AG08396 (cell line): ENCODE results near the gene GATA6.

ENCODE experiments used
- DNase-seq: peaks from one replicate; pipeline ENCODE4 v3.0.0; 2012; ENCODE audit warnings: low spot score, mixed read lengths

Gene GATA6

DNA sequence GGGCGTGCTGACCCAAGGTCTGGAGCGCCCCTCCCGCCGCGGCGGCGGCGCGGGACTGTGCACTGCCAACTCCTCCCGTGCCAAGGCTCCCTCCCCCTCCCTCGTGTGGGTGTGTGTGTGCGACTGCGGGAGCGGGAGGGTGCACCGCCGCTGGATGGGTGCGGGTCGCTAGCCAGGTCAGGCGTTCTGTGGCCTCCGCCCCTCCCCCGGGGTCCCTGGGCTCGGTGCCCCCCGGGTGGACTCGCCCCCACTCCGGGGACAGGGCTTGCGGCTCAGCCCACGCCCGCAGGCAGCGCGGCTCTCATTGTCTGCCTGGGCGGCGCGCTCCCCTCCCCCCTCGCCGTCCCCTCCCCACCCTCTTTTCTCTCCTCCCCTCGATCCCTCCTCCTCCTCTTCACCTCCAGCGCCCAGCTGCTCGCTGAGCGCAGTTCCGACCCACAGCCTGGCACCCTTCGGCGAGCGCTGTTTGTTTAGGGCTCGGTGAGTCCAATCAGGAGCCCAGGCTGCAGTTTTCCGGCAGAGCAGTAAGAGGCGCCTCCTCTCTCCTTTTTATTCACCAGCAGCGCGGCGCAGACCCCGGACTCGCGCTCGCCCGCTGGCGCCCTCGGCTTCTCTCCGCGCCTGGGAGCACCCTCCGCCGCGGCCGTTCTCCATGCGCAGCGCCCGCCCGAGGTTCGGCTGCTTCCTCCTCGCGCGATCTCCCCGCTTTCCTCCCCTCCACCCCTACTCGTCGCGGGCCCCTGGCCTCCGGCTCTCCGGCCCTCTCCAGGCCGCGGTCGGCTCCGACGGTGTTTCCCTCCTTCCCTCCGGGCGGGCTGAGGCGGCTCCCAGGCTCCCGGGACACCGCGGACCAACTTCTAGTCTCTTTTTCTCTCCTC, at the start of gene GATA6:
GATA6 (plus strand) TSS at position 579 of the 878 bp plus-strand sequence. CDS start 1,556 bp downstream, outside the sequence.
- peak; percentile 93 for DNase-seq

DNA sequence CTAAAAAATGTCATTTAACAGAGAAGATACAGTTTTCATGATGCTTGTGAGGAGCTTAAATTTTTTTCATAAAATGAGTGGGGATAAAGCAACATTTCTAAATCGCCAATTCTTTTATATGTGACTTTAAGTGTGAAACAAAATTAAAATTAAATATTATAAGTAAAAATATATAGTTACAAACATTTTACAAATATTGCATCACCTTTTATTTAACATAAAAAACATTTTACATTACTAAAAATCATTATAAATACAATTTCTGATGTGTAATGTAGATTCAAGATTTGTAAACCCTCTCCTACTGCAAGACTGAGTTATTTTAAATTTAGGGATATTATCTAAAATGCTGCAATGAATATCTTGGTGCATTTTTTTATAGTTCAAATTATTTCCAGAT, 44.4 kb upstream of the GATA6 start:
- DNase-seq: no peak

DNA sequence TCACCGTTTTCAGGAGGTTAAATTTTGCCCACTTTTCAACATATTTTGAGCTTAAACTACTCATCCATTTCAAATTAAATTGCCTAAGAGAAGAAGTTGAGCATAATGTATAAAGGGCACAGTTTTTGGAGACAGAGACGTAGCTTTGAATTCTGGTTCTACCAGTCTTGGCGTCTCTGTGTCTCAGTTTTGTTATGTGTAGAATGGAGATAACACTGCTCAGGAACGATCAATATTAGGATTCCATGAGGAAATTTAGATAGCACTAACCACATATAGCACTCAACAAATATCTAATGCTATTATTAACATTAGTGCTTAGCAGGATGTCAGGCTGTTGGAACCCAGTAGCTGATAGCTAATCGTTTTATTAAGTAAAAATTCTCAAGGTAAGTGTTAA, 40.4 kb upstream of the GATA6 start:
- DNase-seq: no peak

DNA sequence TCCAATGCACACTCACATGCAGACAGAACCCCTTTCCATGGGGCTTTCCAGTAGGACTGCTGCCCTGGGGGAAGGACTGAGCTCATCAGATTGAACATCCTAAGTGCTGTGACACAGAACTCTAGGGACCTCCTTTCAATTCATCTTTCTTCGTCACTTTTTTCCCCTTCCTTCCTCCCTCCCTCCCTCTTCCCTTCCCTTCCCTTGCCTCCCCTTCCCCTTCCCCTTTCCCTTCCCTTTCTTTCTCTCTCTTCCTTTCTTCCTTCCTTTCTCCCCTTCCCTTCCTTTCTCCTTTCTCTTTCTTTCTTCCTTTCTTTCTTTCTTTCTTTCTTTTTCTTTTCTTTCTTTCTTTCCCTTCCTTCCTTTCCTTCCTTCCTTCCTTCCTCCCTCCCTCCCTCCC, 39.6 kb upstream of the GATA6 start:
- no peak for DNase-seq

DNA sequence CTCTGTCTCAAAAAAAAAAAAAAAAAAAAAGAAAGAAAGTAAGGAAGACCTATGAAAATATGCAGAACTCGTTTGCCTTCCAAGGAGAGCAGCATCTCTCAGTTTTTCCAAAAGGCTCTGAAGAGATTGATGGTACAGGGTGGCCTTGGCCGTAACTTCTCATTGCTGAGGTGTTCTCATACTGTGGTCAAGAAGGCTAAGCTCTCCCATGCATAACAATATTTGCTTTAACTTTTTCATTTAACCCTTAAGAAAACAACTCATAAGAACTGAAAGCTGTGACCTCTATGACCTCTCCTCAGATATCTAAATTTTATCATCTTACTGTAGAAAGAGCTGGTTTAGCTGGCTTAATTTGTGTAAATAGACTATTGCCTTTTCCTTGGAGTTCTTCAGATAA, 37.1 kb upstream of the GATA6 start:
- no peak for DNase-seq

DNA sequence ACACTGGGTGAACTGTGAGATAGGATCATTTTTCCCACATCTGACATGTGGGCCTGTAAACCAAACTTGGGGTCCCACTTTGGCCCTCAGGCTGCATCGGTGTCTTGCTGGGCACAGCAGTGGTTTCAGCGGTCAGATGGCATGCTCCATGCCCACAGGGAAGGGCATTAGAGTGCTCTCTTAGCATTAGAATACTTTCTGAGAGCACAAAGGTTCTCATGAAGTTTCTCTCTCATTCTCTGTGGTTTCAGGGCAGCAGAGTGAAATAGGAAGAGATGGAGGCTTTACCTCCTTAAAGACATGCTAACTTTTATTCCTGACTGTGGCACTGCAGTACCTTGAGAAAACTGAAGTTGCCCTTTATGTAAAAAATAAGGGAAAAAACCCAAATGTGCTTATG, 36.6 kb upstream of the GATA6 start:
- no peak for DNase-seq

DNA sequence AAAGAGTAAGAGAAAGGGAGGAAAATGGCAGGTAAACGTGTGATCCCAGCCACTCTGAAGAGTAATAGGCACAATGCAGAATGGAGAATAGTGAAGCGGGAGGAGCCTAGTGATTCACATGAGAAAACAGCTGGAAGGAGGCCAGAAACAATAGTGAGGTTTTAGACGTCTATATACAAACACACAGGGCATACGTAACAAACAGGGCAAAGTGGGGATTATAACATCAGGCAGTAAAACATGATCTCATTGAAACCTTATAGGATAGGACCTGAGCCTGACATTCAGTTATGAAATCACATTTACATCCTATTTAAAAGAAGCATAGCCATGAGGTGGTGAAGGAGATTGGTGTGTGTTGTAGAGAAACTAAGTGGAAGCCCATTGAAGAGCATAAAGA, 33.0 kb upstream of the GATA6 start:
- DNase-seq: no peak

DNA sequence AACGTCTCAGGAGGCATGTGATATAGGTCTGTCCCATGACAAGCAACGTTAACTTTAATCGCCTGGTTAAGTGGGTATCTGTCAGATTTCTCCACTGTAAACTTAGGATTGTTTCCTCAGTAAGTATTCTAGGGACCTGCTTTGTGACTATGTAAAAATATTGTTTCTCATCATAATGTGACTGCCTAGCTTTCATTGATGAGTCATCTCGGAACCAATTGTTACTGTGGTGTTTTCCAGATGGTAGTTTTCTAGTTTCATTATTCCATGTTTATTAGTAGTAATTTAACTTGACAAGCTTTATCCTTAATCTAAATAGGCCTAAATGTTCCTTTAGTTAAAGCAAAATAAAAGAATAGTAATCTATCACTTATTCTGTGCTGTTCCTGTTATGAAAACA, 28.2 kb upstream of the GATA6 start:
- DNase-seq: no peak

DNA sequence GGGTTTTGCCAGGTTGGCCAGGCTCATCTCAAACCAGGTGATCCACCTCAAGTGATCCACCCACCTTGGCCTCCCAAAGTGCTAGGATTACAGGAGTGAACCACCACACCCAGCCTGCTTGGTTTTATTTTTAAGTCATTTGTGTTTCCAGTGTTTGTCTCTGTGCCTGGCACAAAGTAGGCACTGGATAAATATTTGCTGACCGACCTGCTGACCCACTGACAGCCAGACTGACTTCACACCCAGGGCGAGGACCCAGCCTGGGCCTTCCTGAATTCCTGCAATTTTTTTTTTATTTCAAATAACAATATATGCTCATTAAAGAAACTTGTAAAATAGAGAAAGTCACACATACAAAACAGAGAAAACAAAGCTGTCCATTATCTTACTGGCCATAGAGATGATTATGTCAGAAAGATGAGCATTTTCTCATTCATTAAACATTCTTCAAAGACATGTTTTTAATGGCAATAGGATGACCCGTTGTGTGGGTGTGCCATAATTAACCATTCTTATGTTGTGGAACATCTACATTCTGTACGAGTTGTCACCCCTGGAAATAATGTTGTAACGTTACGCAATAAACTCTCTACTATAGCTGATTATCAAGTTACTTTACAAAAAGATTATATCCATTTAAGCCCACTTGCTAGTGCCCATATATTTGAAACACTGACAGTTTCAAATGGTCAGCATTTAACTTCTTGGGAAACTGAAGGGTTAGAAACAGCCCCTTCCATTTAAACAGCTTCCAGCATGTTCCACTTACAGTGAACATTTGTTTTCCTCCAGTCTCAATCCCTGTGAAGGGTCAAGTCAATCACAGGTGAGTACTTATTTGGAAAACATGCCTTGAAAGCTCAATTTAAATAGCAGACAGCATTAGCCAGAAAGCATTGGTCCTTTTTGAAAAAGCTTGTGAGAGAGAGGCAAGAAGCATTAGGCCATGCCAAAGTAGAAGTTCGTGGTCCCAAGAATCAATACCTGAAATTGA, 25.7 kb upstream of the GATA6 start:
- no peak for DNase-seq

DNA sequence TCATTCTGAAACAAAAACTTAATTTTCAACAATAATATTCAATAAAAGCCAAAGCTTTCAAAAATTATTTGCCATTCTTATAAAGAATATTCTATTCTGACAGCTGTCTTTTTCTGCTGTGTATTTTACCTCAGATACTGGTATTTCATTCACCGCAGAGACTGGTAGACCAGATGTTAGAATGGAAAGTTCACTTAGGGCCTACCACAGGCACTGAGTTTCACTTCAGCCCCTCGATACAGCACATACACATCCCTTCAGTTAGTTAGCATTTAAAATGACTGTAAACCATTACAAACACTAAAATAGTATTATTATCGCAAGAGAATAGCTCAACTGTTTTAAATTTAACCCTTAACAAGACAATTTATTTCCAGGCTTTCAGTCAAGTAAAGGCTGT, 24.2 kb upstream of the GATA6 start:
- DNase-seq: no peak

DNA sequence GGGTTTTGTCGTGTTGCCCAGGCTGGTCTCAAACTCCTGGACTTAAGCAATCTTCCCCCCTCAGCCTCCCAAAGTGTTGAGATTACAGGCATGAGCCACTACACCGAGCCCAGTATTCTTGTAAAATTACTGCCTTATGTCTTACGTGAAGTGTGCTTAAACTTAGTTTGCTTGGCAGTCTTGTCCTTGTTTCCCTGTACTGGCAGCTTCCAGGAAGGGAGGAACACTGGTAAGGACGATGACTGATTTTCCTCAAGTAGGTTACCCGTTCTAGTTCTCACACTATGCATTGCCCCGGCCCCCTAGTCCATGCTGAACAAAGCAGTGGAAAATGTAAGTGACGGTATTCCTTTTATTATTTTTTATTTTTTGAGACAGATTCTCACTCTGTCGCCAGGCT, 19.7 kb upstream of the GATA6 start:
- DNase-seq: no peak

DNA sequence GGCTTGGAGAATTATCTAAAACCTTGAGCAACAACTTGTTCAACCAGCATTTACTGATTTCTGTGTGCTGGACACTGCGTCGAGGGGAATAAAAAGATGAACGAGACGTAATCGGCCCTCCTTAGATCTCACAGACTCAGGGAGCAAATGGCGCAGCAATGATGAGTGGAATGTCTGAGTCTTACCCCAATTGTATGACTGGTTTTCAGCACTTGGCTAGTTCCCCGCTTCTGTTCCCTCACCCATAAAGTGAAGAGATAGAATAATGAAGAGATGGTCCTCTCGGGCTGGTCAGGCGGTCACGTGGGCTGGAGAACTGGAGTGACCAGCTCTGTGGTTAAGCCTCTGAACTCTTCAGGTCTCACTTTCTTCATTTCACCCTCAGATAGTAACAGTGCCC, 17.3 kb upstream of the GATA6 start:
- DNase-seq: no peak

DNA sequence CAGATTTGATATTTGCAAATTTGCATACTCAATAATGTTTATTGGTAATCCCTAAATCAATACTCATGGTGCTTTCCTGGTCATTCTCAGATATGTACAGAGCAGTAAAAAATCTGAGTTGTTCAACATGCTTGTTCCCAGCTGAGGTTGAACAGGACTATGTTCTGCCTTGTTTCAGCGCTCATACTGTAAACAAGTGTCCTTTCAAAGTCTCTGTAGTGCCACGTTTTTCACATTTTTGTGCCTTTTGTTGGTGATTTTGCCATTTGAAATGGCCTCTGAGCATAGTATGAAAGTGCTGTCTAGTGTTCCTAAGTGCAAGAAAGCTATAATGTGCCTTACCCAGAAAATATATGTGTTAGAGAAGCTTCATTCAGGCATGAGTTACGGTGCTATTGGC, 16.0 kb upstream of the GATA6 start:
- DNase-seq: no peak

DNA sequence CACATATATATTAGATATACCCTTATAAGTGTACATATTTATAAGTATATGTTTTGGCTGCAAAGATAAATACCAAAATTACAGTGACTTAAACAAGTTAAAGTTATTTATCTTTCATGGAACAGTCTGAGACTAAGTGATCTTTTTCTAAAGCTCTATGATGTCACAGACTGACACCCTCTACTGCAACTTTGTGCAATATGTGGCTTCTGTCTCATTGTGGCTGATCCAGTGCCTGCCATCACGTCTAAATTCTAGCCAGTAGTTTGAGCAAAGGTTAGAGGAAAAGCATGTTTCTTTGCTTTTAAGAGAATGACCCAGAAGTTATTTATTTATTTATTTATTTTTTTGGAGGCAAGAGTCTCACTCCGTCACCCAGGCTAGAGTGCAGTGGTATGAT, 13.8 kb upstream of the GATA6 start:
- DNase-seq: no peak

DNA sequence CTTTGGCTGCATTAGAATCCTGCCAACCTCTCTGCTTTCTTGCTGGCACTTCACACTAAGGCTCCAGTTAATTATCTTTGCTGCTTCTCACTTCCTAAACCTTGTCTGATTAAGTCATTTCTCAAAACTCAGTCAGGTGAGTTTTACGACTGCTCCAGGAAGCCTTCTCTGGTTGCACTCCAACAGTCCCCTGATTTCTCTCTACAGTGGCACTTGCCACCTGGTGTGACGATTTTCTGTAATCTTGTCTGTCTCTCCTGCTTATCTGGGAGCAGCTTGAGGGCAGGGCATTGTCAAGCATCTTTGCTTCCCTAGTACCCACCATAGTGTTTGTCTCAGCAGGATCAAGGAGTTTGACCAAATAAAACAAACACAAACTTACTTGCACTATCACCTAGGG, 10.4 kb upstream of the GATA6 start:
- DNase-seq: no peak

DNA sequence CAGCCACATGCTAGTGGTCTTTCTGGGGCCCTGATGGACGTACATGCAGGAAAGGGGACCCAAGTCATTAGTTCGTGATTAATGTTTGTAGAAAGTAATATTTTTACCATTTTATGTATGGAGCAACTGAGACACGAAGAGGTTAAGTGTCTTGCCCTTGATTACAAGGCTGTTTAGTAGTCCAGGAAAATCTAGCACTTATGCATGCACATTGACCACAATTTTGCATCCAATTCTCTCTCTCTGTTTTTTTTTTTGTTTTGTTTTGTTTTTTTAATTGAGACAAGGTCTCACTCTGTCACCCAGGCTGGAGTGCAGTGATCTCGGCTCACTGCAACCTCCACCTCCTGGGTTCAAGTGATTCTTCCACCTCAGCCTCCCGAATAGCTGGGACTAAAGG, 8.3 kb upstream of the GATA6 start:
- DNase-seq: no peak

DNA sequence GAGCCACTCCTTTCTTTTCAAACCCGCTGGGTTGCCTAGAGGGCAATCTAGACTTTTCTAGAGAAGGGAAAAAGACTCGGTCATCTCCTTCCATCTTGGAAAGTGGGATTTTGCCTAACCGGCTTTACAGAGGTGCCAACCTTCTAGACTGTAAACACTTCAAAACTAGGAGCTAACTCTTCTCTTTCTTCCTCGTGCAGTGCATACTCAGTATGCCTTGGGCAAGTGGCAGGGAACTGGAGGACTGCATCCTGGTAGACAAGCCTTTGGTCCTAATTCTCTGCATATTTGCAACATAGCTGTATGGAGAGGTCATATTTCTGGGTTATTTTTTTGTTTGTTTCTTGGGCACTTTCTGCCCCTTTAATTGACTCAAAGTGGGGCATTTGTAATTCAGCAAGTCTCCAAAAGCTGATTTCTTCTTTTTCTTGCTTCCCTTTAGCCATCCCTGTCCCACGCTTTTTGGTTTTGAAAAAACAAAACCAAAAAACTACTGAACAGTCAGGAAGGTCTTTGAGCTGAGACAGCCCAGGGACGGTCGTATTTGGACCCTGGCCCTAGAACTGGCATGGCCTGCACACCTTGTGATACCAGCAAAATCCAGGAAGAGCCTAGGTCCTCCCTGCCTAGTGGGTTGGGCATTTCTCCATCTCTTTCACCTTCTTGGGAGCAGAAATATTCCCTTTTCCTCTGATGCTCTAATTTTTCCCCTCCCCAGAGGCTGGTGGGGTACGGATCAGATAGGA, 5.8 kb upstream of the GATA6 start:
- DNase-seq: no peak

DNA sequence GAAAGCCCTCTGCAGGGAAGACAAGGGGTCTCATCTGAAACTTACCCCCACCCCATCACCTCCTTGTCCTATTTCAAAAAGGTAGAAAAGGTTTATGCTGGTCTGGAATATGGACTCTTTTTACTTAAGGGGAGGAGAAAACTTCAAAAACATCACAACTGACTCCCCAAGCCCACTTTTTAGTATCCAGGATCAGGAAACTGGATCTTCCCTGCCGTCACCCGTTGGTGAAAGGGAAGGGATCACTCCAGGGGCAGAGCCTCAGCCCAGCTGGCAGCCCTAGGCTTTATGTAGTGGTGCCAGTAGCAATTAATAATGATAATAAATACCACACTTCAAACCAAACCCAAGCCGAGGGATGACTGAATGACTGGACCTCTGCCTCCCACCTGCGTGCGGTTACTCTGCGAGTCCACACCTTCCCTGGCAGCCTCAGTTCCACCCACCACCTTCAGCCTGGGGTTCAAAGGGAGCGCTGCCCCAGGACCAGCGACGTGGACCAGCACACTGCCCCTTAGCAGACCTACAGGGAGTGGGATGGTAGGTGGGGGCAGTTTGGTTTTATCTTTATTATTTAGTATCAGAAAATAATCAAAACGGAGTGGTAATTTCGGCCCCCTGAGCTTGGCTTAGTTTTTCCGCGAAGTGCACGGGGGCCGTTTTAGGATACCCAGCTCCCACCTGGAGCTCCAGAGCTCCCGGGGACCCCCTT, 4.9 kb upstream of the GATA6 start:
- no peak for DNase-seq

DNA sequence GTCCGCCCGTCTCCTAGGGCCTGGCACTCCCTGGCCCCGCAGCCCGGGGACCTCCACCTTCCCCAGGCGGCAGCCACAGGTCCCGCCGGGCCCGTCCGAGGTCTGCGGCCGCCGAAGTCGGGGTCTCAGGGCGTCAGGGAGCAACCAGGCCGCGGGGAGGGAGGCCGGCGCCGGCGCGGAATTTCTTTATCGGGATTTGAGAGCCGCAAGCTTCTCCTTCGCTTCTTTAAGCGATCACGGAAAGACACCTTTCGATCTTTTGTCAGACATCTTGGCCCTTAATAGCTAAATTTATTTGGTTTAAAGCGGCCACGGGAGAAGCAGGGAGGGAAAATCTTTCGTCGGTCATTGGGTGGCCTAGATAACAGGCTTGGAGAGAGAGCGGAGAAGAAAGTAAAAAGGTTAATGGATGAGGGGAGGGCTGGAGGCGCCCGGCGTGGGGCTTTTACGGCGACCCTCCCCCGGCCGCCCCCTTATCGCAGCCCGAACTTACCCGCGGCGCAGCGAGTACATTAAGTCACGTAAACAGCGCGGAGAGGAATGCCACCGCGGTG, 4.3 kb upstream of the GATA6 start:
- DNase-seq: no peak

DNA sequence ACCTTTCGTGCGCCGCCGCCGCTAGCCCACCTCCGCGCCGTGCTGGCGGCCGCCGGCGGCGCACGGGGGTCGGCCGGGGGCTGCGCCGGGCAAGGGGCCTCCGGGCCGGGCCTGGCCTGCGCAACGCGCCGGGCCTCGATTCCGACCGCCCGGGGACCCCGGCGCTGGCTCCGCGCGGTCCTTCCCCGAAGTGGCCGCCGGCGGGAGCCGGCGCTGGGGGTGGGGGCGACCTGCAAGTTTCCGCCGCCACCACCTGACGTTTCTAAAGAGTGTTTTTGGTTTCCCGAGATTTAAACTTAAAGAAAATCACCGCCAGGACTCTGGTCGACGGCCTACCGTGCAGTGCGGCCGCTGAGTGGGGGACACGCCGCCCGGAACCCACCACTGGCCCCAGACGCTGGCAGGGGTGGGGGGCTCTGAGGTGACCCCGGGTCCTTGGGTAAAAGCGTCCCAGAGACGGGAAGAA, 3.8 kb upstream of the GATA6 start:
- DNase-seq: no peak
